ENCODE data around the gene PHYKPL.
"Not testable (repeated sequence)": the region's sequence is repeated elsewhere in the genome, so short reads cannot be mapped to it uniquely, and the experiment has no call there.

The PHYKPL gene

DNA sequence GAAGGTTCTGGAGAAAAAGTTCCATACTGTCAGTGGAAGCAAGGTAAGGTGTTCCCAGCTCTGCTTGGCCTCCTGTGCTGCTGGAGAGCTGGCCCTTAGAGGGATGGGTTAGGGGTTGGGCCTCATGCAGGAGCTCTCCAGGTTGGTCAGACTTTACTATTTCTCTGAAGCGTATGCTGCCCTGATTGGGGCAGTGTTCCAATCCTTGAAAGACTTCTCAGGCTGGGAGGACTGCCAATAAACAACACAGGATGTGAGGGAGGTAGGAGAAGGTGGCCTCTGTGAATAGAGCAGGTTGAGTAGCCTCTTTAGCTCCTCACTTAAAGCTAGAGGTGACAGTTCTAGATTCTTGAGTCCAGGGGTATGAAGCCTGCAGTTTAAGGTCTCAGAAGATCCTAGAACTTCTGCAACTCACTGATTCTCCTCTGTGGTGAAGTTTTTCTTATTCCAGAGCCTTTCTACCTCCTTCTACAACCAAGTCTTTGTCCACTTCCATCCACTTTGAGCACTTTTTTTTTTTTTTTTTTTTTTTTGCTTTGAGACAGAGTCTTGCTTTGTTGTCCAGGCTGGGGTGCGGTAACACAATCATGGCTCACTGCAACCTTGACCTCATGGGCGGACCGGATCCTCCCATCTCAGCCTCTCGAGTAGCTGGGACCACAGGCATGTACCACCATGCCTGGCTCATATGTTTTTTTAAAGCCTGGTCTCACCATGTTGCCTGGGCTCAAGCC lies 25.3 kb downstream of the PHYKPL start:
- DNase-seq (ENCODE audit: low read depth), result no peak

DNA sequence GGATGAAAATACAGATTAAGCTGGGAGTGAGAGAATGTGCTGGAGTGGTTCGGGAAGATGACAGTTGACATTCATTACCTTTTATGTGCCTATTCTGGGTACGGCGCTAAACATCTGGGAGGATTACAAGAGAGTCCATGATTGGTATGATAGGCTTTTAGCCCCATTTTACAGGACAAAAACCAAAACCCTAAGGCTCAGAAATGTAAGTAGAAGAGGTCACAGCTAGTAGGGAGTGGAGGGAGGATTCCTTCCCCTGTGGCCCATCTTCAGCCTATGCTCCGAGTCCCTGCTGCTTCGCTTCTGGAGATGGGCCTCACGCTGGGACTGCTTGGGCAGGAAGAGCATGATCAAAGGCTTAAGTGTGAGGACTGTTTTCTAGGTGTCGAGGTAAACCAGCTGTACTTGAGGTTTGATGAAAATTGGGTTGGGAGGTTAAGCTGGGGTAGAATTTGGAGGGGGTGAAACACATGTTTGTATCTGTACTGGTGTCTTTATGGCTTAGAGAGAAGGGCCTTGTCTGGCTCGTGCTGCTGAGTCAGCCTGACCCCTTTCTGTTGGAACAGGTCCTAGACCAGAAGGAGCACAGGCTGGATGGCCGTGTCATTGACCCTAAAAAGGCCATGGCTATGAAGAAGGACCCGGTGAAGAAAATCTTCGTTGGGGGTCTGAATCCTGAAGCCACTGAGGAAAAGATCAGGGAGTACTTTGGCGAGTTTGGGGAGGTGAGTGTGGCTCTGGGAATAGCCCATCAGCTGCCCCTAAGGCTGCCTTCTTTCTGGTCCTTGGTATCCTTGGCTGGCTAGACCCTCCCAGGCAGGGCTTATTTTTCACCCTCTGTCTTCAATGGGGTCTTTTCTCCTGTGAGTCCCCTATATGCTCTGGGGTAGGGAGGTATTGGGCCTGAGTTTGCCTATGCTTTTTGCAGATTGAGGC lies 26.2 kb downstream of the PHYKPL start:
- no peak for DNase-seq (ENCODE audit: low read depth)

- no peak for DNase-seq (ENCODE audit: low read depth)
Measured at GRCh38 chr5:178205749-178206047, 26.9 kb downstream of the PHYKPL start.

- DNase-seq (ENCODE audit: low read depth), result peak; percentile 59
Measured at GRCh38 chr5:178204935-178205748, 27.5 kb downstream of the PHYKPL start.

DNA sequence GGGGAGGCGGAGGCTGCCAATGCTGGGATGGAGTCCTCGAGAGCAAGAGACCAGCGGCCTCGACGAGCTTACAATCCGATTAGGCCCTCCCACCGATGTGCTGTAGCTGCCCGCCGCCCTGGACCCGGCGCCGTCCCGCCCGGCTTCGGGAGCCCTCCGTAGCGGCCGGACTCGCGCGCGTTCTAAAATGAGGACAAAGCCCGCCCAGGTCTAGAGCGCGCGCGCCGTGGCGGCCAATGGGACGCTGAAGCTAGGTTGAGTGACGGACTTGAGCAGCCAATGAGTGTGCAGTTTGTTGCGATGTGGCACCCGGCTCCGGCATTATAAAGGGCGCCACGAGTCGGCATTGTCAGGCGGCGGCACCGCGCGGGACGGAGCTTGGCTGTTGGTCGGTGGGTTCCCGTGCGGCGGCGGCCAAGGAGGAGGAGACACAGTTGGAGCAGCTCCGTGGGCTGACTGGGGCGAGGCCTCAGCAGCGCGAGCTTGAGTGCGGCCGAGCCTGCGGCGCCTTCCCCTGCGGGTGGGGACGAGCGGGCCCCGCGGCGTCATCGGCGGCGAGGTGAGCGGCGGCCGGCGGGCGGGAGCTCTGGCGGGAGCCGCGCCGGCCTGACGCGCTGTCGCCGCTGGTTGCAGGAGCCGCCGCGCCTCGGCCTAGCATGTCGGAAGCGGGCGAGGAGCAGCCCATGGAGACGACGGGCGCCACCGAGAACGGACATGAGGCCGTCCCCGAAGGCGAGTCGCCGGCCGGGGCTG lies 28.2 kb downstream of the PHYKPL start, which contains the start of gene HNRNPAB:
Gene HNRNPAB, plus strand, starts transcription at position 352 of the 753 bp plus-strand sequence. Its CDS starts 305 bp downstream, at position 657.
- peak; percentile 92 for DNase-seq (ENCODE audit: low read depth)

DNA sequence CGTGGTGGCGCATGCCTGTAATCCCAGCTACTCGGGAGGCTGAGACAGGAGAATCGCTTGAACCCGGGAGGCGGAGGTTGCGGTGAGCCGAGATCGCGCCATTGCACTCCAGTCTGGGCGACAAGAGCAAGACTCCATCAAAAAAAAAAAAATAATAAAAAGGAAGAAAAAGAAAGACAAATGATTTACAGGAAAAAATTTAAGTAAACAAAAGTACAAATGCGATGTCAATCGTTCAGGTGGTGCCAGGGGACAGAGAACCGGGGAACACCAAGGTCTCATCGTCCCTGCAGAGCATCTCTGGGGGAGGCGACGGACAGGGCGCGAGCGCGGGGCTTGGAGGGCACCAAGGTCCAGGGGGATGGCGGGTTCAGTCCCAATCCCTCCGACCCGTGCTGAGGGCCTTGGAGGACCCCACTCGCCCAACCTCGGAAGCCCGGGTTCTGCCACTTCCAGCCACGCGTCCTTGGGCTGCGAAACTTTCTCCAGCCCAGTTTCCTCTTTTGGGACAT lies 28.9 kb downstream of the PHYKPL start:
- DNase-seq (ENCODE audit: low read depth), result no peak

- no peak for DNase-seq (ENCODE audit: low read depth)
Measured at GRCh38 chr5:178202541-178202940, 30.1 kb downstream of the PHYKPL start.

DNA sequence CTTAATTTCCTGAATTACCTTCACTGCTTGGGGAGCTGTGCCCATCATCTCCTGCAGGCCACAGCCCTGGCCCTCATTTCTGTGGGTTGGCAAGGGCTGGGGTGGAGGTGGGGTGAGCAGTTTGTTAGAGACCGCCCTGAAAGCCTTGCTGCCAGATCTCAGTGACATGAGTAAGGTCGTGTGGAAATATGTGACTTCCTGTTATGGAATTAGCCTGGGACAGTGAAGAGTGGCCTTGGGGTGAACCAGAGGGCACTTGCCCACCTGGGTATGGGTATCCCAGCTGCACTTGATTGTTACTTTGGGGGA lies 30.7 kb downstream of the PHYKPL start:
- no peak for DNase-seq (ENCODE audit: low read depth)

DNA sequence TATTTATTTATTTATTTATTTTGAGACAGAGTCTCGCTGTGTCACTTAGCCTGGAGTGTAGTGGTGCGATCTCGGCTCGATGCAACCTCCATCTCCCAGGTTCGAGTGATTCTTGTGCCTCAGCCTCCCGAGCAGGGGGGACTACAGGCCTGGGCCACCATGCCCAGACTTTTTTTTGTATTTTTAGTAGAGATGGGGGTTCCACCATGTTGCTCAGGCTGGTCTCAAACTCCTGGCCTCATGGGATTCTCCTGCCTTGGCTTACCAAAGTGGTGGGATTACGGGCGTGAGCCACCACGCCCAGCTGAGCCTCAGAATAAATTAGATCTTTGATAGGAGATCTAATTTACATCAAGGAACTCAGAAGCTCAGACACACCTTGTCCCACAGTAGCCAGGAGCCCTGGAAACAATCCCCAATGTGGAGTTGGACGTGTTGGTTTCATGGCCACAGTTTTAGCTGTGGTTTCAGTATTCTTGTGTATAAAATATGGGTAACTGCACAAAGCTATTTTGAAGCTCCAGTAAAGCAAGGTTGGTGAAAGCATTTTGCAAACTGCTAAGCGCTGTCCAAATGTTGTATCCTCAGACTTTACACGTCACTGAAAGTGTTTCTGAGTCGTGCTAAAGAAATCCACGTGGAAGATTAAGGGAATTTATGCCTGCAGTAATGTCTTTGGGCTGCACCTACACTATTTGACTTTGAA lies 31.2 kb downstream of the PHYKPL start:
- no peak for DNase-seq (ENCODE audit: low read depth)

DNA sequence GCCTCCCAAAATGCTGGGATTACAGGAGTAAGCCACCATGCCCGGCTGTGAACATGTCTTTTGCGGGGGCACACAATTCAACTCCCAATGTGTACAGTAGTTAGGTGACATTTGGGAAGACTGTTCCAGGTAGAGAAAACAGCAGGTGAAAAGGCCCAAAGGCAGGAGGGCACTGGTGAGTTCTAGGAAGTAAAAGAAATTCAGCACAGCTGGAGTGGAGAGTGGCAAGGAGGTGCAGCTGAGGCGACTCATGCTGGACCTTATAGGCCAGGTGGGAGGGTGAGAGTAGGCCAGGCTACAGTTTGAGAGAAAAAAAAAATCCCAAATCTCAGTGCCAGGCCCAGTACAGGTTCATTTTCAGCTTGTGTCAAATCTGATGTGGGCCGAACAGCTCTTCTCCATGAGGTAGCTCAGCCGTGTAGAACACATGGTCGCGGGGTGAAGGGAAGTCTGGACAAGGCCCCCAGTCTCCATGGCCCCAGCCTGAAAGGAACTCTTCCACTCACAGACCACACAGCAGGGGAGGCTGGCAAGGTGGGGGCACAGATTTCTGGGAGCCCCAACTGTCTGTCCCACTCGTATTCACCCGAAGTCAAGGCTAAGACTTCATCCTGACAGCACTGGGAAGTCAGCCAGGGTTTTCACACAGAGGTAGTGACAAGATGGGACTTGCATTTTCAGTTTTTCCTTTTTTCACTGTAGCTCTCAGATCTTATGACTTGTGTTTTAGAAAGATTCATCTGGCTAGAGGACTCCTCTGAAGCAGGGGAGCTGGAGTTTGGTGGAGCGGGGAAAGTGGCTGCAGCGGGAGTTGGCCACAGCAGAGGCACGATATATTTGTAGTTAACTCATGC lies 32.8 kb downstream of the PHYKPL start:
- DNase-seq (ENCODE audit: low read depth), result no peak

GRCh38 chr5:178198706-178199105 lies 33.9 kb downstream of the PHYKPL start:
- no peak for DNase-seq (ENCODE audit: low read depth)

DNA sequence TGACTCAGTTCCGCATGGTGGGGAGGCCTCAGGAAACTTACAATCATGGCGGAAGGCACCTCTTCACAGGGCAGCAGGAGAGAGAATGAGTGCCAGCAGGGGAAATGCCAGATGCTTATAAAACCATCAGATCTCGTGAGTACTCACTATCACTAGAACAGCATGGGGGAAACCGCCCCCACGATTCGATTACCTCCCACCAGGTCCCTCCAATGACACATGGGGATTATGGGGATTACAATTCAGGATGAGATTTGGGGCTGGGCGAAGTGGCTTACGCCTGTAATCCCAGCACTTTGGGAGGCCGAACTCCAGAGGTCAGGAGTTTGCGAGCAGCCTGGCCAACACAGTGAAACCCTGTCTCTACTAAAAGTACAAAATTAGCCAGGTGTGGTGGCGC lies 34.5 kb downstream of the PHYKPL start:
- not testable (repeated sequence) for DNase-seq (ENCODE audit: low read depth)

- DNase-seq (ENCODE audit: low read depth), result no peak
Measured at GRCh38 chr5:178196986-178197385, 35.6 kb downstream of the PHYKPL start.

DNA sequence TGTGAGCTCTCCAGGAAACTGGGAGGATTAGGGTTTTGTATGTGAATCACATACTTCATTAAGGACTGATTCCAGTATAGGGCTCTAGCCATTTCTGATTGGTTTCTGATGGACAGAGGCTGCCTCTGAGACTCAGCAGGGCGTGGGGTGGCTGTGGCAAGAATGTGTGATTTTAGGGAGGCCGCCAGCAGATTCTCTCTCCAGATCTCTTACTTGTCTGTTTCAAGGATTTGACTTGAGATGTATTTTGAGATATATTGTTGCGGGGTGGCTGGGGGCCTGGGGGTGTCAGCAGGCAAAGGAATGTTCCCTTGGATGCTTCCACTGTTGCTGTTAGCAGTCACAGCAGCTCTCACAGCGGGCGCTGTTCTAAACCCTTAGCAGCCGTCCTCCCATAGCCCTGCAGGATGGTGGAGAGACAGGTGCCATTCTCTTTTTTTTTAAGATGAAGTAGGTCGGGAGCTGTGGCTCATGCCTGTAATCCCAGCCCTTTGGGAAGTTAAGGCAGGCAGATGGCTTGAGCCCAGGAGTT lies 36.3 kb downstream of the PHYKPL start:
- DNase-seq (ENCODE audit: low read depth), result no peak

GRCh38 chr5:178194026-178194425 lies 38.6 kb downstream of the PHYKPL start:
- no peak for DNase-seq (ENCODE audit: low read depth)

GRCh38 chr5:178193251-178193809 lies 39.3 kb downstream of the PHYKPL start:
- DNase-seq (ENCODE audit: low read depth), result no peak

DNA sequence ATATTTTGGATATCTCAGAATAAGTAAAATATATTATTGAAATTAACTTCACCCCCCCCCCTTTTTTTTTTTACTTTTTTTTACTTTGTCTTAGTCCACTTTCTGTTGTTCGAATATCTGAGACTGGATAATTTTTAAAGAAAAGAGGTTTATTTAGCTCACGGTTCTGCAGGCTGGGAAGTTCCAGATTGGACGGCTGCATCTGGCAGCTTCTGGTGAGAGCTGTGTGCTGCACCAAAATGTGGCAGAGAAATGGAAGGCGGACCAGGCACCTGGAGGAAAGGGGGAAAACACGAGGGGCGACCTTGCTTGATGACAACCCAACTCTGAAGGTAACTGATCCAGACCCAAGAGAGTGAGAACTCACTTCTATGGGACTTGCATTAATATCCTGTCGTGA lies 39.8 kb downstream of the PHYKPL start:
- no peak for DNase-seq (ENCODE audit: low read depth)

GRCh38 chr5:178192244-178192643 lies 40.4 kb downstream of the PHYKPL start:
- DNase-seq (ENCODE audit: low read depth), result no peak

DNA sequence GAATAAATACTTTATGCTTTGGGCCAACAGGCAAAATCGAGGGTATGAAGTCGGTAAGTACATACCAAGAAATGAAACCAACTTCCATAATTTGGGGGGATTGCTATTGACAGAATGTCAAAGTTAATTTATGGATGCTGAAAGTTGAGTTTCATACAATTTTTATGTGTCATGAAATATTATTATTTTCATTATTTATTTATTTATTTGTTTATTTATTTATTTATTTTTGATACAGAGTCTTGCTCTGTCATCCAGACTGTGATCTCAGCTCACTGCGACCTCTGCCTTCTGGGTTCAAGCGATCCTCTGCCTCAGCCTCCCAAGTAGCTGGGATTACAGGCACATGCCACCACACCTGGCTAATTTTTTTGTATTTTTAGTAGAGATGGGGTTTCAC lies 40.9 kb downstream of the PHYKPL start:
- no peak for DNase-seq (ENCODE audit: low read depth)

All from activated gamma-delta T cell treated with anti-CD3 and anti-CD28 coated beads, Interleukin-2, amount 50 U/mL, for 16 hours (primary cell).